CD4-positive, CD25-positive, alpha-beta regulatory T cell (primary cell): ENCODE results near the gene HES3. TPM values are rescaled to one million over a fixed set of nuclear protein-coding genes. Genes with fewer than 3 reads are reported as not detected.

Source experiments
- ATAC-seq, 2 donors: fragments of 150-1000 bp; cut with Tn5 transposase; one replicate each; pipeline ENCODE4 v1.10.0; 2021; ENCODE audit warnings: low read depth in 2 of 2, moderate number of reproducible peaks in 2 of 2, moderate library complexity in 1 of 2
- DNase-seq, 3 donors: peaks; one replicate each; pipeline versions ENCODE4 v3.0.0 to v3.0.0-alpha.2; 2012 to 2022; ENCODE audit warnings: mixed read lengths in 1 of 3
- H3K27ac ChIP-seq: one replicate; pipeline ENCODE4 v1.7.0; 2013; ENCODE audit warnings: mild to moderate bottlenecking, low read length; ENCODE audit not compliant: insufficient read depth, poor library complexity, severe bottlenecking
- H3K27me3 ChIP-seq: one replicate; pipeline ENCODE4 v1.7.0; 2013; ENCODE audit warnings: low read length; ENCODE audit not compliant: control insufficient read depth, insufficient read depth
- H3K36me3 ChIP-seq: one replicate; pipeline ENCODE4 v1.7.0; 2013; ENCODE audit warnings: mild to moderate bottlenecking, low read length, moderate library complexity; ENCODE audit not compliant: control insufficient read depth, insufficient read depth
- H3K4me1 ChIP-seq: 2 replicates; pipeline ENCODE4 v1.7.0; 2013; ENCODE audit warnings: mild to moderate bottlenecking, low read length; ENCODE audit not compliant: insufficient read depth, control insufficient read depth, poor library complexity, severe bottlenecking
- H3K4me3 ChIP-seq: one replicate; pipeline ENCODE4 v1.7.0; 2013; ENCODE audit warnings: low read depth, mild to moderate bottlenecking, low read length, moderate library complexity
- H3K9me3 ChIP-seq, 2 experiments: 1 replicate in 1 of 2; 2 replicates in 1 of 2; pipeline ENCODE4 v1.7.0; 2013; ENCODE audit warnings: low read length in 2 of 2, mild to moderate bottlenecking in 1 of 2, moderate library complexity in 1 of 2; ENCODE audit not compliant: control insufficient read depth in 2 of 2
- H3K27ac Mint-ChIP-seq, 3 donors: one replicate each; pipeline ENCODE4 v1.8.0; 2020 to 2022; ENCODE audit warnings: mild to moderate bottlenecking in 3 of 3, mixed read lengths in 3 of 3, moderate library complexity in 2 of 3
- H3K27me3 Mint-ChIP-seq: one replicate; pipeline ENCODE4 v1.8.0; 2022; ENCODE audit warnings: mild to moderate bottlenecking, mixed read lengths
- H3K36me3 Mint-ChIP-seq: one replicate; pipeline ENCODE4 v1.8.0; 2020; ENCODE audit warnings: mixed read lengths
- H3K4me1 Mint-ChIP-seq, 4 donors: one replicate each; pipeline ENCODE4 v1.8.0; 2020 to 2022; ENCODE audit warnings: mixed read lengths in 4 of 4, mild to moderate bottlenecking in 1 of 4
- H3K4me3 Mint-ChIP-seq, 4 donors: one replicate each; pipeline ENCODE4 v1.8.0; 2020 to 2022; ENCODE audit warnings: mild to moderate bottlenecking in 4 of 4, mixed read lengths in 4 of 4, moderate library complexity in 3 of 4
- H3K9me3 Mint-ChIP-seq, 7 donors: one replicate each; pipeline ENCODE4 v1.8.0; 2020 to 2022; ENCODE audit warnings: mixed read lengths in 7 of 7, mild to moderate bottlenecking in 3 of 7, moderate library complexity in 2 of 7
- polyA plus RNA-seq, 4 donors: library from polyadenylated mRNA; unstranded; fragments of 300-500 nt; fragmentation: Illumina TruSeq; gene quantifications; one replicate each; pipeline ENCODE4 v1.2.3, GENCODE V29; 2021
- total RNA-seq: library from RNA; stranded (reverse); gene quantifications from one replicate; pipeline ENCODE4 v1.2.3, GENCODE V29; 2022

The HES3 gene
- total and polyA plus RNA-seq, 5 donors from 2014 or later, result not detected

GRCh38 chr1:6249739-6250689, 6.0 kb downstream of the HES3 start:
- no peak overlapping the region for H3K27ac ChIP-seq
- peaks cover 0 to 1% (median 0%) of the 10 kb centered on the region in 7 donors for H3K9me3 Mint-ChIP-seq
- H3K27ac Mint-ChIP-seq, result peak overlapping the region in 1 of 3 donors; percentile 80
- H3K4me3 Mint-ChIP-seq, result no peak overlapping the region
- DNase-seq (no peak), ATAC-seq (no peak)
- H3K4me1 ChIP-seq, result peaks cover 23% of the 10 kb centered on the region
- H3K27me3 Mint-ChIP-seq, result peaks cover 43% of the 10 kb centered on the region
- peaks cover 11% of the 10 kb centered on the region for H3K27me3 ChIP-seq
- H3K36me3 ChIP-seq, result no peaks in the 10 kb centered on the region
- H3K36me3 Mint-ChIP-seq, result no peaks in the 10 kb centered on the region
- H3K9me3 ChIP-seq, result no peaks in the 10 kb centered on the region
- H3K4me1 Mint-ChIP-seq, result peaks cover 0 to 15% (median 8%) of the 10 kb centered on the region in 4 donors
- H3K4me3 ChIP-seq, result no peak overlapping the region

GRCh38 chr1:6251233-6251632, 7.3 kb downstream of the HES3 start:
- H3K36me3 ChIP-seq, result no peaks in the 10 kb centered on the region
- peaks cover 0 to 1% (median 0%) of the 10 kb centered on the region in 7 donors for H3K9me3 Mint-ChIP-seq
- H3K27me3 Mint-ChIP-seq, result peaks cover 39% of the 10 kb centered on the region
- H3K4me1 ChIP-seq, result peaks cover 11% of the 10 kb centered on the region
- no peak overlapping the region for H3K4me3 ChIP-seq
- no peak overlapping the region for H3K4me3 Mint-ChIP-seq
- no peaks in the 10 kb centered on the region for H3K36me3 Mint-ChIP-seq
- no peak for ATAC-seq
- peaks cover 11% of the 10 kb centered on the region for H3K27me3 ChIP-seq
- H3K27ac ChIP-seq, result no peak overlapping the region
- no peaks in the 10 kb centered on the region for H3K9me3 ChIP-seq
- H3K4me1 Mint-ChIP-seq, result peaks cover 0 to 11% (median 7%) of the 10 kb centered on the region in 4 donors
- H3K27ac Mint-ChIP-seq, result no peak overlapping the region
- DNase-seq, result no peak

- Histone ChIP-seq H3K27ac (no peak overlapping the region), H3K4me1 (peaks cover 5% of the 10 kb centered on the region), H3K27me3 (peaks cover 11% of the 10 kb centered on the region), H3K9me3 (no peaks in the 10 kb centered on the region), H3K4me3 (no peak overlapping the region), H3K36me3 (no peaks in the 10 kb centered on the region)
- peaks cover 0 to 5% (median 2%) of the 10 kb centered on the region in 4 donors for H3K4me1 Mint-ChIP-seq
- peaks cover 37% of the 10 kb centered on the region for H3K27me3 Mint-ChIP-seq
- peaks cover 0 to 1% (median 0%) of the 10 kb centered on the region in 7 donors for H3K9me3 Mint-ChIP-seq
- no peak overlapping the region for H3K4me3 Mint-ChIP-seq
- H3K27ac Mint-ChIP-seq, result no peak overlapping the region
- ATAC-seq (no peak), DNase-seq (no peak)
- H3K36me3 Mint-ChIP-seq, result no peaks in the 10 kb centered on the region
These were observed 7.8 kb downstream of the HES3 start for GRCh38 chr1:6251681-6252373.

GRCh38 chr1:6252374-6252710, 8.4 kb downstream of the HES3 start:
- H3K27me3 Mint-ChIP-seq, result peaks cover 32% of the 10 kb centered on the region
- Histone ChIP-seq H3K27ac (no peak overlapping the region), H3K36me3 (no peaks in the 10 kb centered on the region), H3K9me3 (no peaks in the 10 kb centered on the region), H3K4me1 (peaks cover 4% of the 10 kb centered on the region), H3K4me3 (no peak overlapping the region), H3K27me3 (peaks cover 8% of the 10 kb centered on the region)
- peaks cover 0 to 1% (median 0%) of the 10 kb centered on the region in 7 donors for H3K9me3 Mint-ChIP-seq
- no peak for ATAC-seq
- no peak overlapping the region for H3K4me3 Mint-ChIP-seq
- no peak for DNase-seq
- H3K27ac Mint-ChIP-seq, result no peak overlapping the region
- peaks cover 0 to 2% (median 0%) of the 10 kb centered on the region in 4 donors for H3K4me1 Mint-ChIP-seq
- no peaks in the 10 kb centered on the region for H3K36me3 Mint-ChIP-seq

- peaks cover 4% of the 10 kb centered on the region for H3K4me1 ChIP-seq
- H3K27ac ChIP-seq, result no peak overlapping the region
- H3K36me3 Mint-ChIP-seq, result no peaks in the 10 kb centered on the region
- peaks cover 0 to 1% (median 0%) of the 10 kb centered on the region in 7 donors for H3K9me3 Mint-ChIP-seq
- DNase-seq, result no peak
- no peak for ATAC-seq
- no peaks in the 10 kb centered on the region for H3K36me3 ChIP-seq
- no peak overlapping the region for H3K4me3 Mint-ChIP-seq
- no peaks in the 10 kb centered on the region for H3K9me3 ChIP-seq
- H3K4me1 Mint-ChIP-seq, result peaks cover 0 to 2% (median 0%) of the 10 kb centered on the region in 4 donors
- H3K27me3 Mint-ChIP-seq, result peaks cover 28% of the 10 kb centered on the region
- H3K4me3 ChIP-seq, result no peak overlapping the region
- H3K27me3 ChIP-seq, result peaks cover 3% of the 10 kb centered on the region
- H3K27ac Mint-ChIP-seq, result no peak overlapping the region
These were observed 9.4 kb downstream of the HES3 start for GRCh38 chr1:6253380-6253779.

GRCh38 chr1:6254691-6255090, 10.7 kb downstream of the HES3 start:
- no peak overlapping the region for H3K4me3 Mint-ChIP-seq
- Histone ChIP-seq H3K27me3 (no peaks in the 10 kb centered on the region), H3K27ac (no peak overlapping the region), H3K4me3 (no peak overlapping the region), H3K36me3 (no peaks in the 10 kb centered on the region), H3K4me1 (peaks cover 3% of the 10 kb centered on the region), H3K9me3 (no peaks in the 10 kb centered on the region)
- peaks cover 31% of the 10 kb centered on the region for H3K27me3 Mint-ChIP-seq
- DNase-seq (no peak), ATAC-seq (no peak)
- peaks cover 0 to 7% (median 0%) of the 10 kb centered on the region in 4 donors for H3K4me1 Mint-ChIP-seq
- H3K36me3 Mint-ChIP-seq, result no peaks in the 10 kb centered on the region
- H3K27ac Mint-ChIP-seq, result no peak overlapping the region
- H3K9me3 Mint-ChIP-seq, result peaks cover 0 to 2% (median 0%) of the 10 kb centered on the region in 7 donors

GRCh38 chr1:6256645-6257044, 12.7 kb downstream of the HES3 start:
- Mint-ChIP-seq H3K27ac (no peak overlapping the region), H3K36me3 (no peaks in the 10 kb centered on the region), H3K4me3 (no peak overlapping the region), H3K27me3 (peaks cover 18% of the 10 kb centered on the region), H3K9me3 (peaks cover 0 to 2% (median 0%) of the 10 kb centered on the region in 7 donors), H3K4me1 (peaks cover 0 to 8% (median under 1%) of the 10 kb centered on the region in 4 donors)
- no peaks in the 10 kb centered on the region for H3K36me3 ChIP-seq
- no peaks in the 10 kb centered on the region for H3K9me3 ChIP-seq
- no peak for DNase-seq
- no peak overlapping the region for H3K27ac ChIP-seq
- H3K27me3 ChIP-seq, result no peaks in the 10 kb centered on the region
- H3K4me3 ChIP-seq, result no peak overlapping the region
- no peak for ATAC-seq
- peaks cover 16% of the 10 kb centered on the region for H3K4me1 ChIP-seq
